GM19099 (cell line): ENCODE measurements around the gene NR4A3.

ENCODE experiments used
- POLR2A ChIP-seq: IDR thresholded peaks from 3 replicates; pipeline ENCODE4 v1.6.1; 2011; ENCODE audit warnings: low read depth; ENCODE audit not compliant: insufficient read length; ENCODE audit errors: extremely low read depth

NR4A3 gene

DNA sequence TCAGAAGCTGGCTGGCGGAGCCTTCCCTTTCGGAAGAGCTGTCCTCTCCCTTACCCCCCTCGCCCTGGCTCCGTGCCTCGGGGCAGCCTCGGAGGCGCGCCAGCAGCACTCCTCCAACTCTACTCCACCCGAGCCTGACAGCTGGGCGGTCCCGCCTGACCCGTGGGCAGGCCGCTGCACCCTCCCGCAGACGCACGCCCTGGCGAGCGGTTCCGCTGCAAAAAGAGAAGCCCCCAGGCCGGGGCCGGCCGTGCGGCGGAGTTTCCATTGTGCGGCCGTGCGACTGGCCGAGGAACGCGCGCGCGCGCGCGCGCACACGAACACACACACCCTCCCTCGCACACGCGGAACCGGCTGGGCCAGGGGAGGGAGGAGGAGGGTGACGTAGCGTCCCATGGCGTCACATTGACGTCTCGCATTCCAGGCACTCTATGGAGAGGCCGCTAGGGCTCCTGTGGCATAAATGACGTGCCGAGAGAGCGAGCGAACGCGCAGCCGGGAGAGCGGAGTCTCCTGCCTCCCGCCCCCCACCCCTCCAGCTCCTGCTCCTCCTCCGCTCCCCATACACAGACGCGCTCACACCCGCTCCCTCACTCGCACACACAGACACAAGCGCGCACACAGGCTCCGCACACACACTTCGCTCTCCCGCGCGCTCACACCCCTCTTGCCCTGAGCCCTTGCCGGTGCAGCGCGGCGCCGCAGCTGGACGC, at the start of gene NR4A3:
TSS of gene NR4A3 (plus strand) at position 490 of the 713 bp plus-strand sequence. CDS start 6,158 bp downstream, outside the sequence.
- peak; percentile 44 for TF ChIP-seq POLR2A

GRCh38 chr9:99773468-99774138, 48.1 kb upstream of the NR4A3 start:
- no peak for TF ChIP-seq POLR2A

DNA sequence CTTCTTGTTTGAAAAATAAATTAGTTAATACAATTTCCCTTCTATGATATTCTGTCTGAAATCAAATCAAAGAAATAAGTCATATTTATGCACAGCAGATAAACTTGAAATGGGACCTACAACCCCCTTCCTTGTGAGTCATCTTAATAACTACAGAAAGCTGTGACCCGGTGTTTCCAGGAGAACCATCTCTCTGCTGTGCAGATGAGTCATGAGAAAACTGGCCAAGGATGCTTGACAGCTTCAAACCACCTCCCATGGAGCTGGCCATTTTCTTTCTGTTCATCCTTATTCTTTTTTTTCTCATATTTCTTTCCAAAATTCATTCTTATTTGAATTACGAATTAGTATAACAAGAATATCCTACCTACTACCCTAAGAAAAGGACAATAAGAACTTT, 43.4 kb upstream of the NR4A3 start:
- no peak for TF ChIP-seq POLR2A

GRCh38 chr9:99778836-99779235, 42.8 kb upstream of the NR4A3 start:
- no peak for TF ChIP-seq POLR2A

- no peak for TF ChIP-seq POLR2A
Observed at GRCh38 chr9:99779277-99779676, 42.4 kb upstream of the NR4A3 start.

DNA sequence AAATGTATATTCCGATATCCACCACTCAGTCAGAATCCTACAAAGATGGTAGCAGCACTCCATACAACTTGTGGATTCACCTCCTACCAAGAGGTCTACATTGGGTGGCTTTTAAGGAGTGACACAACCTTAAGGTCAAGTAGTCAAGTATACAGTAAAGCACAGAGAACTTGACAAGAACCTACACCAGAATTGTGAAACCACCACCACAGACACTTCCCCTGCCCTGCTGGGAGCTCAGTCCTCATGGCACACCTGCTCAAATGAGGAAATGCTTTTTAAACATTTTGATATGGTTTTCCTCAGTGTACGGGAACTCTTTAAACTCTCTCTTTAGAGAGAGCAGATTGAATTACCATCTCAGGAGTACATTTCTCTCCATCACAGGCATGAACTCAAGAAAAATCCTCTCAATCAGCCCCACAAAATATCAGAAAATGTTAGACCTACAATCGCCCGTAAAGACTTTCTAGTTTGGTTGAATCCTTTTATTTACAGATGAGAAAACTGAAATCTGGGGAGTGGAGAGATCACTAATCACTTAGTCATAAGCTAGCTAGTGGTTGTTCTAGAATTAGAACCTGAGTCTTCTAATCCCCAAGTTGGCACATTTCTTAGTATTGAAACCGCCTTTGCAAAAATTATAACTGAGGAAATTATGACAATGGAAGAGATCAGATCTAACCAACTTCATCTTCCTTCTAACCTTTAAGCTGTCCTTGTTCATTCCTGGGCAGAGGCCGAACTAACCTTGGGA, 38.5 kb upstream of the NR4A3 start:
- TF ChIP-seq POLR2A, result no peak

DNA sequence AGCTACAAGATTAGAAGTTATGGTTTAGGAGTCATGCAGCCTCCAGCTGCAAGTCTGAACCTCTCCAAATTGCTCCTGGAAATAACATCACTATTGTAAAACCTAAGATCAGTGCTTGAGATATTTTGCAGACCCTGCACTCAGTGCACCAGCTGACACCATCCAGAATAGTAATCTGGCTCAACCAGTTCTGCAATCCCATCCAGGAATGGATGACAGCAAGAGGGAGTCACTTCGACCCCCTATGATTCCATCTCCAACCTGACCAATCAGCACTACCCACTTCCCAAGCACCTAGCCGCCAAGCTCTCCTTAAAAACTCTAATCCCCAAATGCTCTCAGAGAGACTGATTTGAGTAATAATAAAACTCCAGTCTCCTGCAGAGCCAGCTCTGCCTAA, 37.9 kb upstream of the NR4A3 start:
- no peak for TF ChIP-seq POLR2A

DNA sequence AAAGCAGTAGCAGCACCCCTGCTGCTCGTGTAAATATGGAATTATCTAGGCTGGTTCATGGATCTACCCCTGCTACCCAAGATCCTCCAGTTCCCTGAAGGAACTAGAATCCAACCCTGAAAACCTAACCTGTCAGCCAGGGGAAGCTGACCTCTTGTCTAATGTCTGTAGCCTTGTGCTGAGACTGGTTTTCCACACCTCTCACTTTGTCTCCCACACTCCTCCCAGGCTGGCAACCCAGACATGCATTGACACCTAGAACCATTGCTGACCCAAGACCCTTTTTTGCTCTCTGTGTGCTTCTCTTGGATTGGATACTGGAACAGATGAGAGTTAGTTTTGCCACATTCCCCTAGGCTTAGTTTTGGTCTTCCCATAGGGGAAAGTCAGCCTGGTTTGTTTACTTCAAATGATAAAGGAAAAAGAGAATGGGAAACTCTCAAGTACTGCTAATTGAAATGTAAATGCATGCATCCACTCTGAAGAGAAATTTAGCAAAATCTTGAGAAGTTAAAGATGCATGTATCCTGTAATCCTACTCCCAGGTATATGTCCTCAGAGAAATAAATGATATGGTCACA, 36.6 kb upstream of the NR4A3 start:
- TF ChIP-seq POLR2A, result no peak

DNA sequence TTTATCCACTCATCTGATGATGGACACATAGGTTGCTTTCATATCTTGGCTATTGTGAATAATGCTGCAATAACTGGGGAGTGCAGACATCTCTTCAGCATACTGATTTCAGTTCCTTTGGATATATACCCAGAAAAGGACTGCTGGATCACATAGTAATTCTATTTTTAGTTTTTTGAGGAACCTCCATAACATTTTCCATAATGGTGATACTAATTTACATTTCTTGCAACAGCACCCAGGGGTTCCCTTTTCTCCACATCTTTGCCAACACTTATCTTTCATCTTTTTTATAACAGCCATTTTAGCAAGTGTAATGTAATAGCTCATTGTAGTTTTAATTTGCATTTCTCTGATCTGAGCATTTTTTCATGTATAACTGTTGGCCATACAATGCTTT, 34.1 kb upstream of the NR4A3 start:
- no peak for TF ChIP-seq POLR2A

DNA sequence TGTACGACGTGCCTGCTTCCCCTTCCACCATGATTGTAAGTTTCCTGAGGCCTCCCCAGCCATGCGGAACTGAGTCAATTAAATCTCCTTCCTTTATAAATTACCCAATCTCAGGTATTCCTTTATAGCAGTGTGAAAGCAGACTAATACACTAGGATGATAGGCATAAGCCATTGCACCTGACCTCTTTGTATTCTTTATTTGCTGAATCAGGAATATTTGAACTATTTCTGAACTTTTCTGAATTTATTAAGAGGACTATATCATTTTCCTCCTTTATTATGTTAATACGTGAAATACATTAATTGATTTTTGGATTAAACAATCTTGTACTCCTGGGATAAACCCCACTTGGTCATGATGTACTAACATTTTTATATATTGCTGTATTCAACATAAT, 28.2 kb upstream of the NR4A3 start:
- TF ChIP-seq POLR2A, result no peak

- no peak for TF ChIP-seq POLR2A
Observed at GRCh38 chr9:99796231-99796630, 25.5 kb upstream of the NR4A3 start.

DNA sequence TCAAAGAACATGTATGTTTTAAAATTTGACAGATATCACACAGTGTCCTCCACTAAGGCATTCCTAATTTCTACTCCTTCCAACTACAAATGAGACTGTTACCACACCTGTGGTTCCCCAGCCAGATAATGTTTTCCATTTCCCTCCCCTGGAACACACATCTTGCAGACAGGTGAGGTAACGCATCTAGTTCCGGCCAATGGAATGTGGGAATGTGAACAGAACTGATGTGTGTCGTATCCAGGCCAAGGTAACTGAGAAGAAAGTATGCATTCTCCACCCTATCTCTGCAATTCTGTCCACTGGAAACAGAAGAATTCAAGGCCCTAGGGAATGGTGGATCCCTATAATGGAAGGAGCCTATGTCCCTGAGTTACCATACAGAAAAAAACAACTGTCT, 19.9 kb upstream of the NR4A3 start:
- no peak for TF ChIP-seq POLR2A

DNA sequence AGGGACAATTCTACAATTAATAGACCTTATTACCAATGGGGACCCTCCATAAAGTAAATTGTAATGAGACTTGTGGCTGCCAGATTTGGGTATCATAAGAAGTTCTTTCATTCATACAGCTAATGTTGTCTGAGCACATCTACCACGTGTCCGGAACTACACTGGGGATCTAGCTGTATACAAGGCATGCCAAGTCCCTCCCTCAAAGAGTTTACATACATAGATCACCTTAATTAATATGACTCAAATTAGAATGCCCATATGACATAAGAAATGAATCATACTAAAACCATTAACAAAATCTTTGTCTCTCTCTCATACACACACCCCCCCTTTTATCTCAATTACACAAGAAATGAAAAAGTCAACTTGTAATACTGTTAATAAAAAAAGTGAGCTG, 18.0 kb upstream of the NR4A3 start:
- TF ChIP-seq POLR2A, result no peak

GRCh38 chr9:99807276-99807852, 14.3 kb upstream of the NR4A3 start:
- TF ChIP-seq POLR2A, result no peak

DNA sequence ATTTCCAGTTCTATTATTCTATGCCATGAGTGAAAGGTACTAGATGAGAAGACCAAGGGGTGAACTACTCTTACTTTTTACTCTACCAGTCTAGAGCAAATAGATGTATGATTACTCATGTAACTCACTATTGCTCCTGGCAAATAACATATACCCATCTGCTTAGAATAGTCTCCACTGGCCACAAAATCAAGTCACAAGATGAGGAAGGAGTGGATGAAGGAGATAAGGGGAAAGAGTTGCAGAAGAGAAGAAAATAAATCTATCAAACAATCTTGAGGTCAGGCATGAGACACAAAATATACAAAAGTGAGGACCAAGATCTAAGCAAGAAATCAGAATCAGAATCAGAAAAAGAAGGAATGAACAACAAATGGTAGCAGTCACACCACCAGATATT, 13.7 kb upstream of the NR4A3 start:
- TF ChIP-seq POLR2A, result no peak
